OCI-LY7 (cell line): ENCODE results near the gene TBR1. TPM values are rescaled to one million over a fixed set of nuclear protein-coding genes. Genes with fewer than 3 reads are reported as not detected.

Experiments used
- BruUV-seq: library from RNA; stranded (reverse); fragments of 400-500 nt; replicated peaks from 2 replicates; lab custom pipeline; 2021; lab: Mats Ljungman, UMichigan
- CTCF ChIA-PET: fragments of 300-600 bp; sonication (Branson Sonifier 250); formaldehyde crosslinking; loops from one replicate; lab custom pipeline; 2022; ENCODE audit warnings: antibody characterized with exemption; ENCODE audit not compliant: unreplicated experiment; lab: Charles Lee
- POLR2A ChIA-PET: fragments of 300-600 bp; sonication (Branson Sonifier 250); formaldehyde crosslinking; loops from one replicate; lab custom pipeline; 2022; ENCODE audit warnings: antibody characterized with exemption; lab: Charles Lee
- DNase-seq: peaks from one replicate; pipeline ENCODE4 v3.0.0-alpha.2; 2015; ENCODE audit warnings: low spot score
- H2AFZ ChIP-seq: fragments of 200-600 bp; sonication (generic), shearing (Covaris generic); 2 replicates; pipeline ENCODE4 v1.6.1; 2014; ENCODE audit warnings: mild to moderate bottlenecking, antibody characterized with exemption, low read length, moderate library complexity
- H3K27ac ChIP-seq: fragments of 200-600 bp; sonication (generic); 2 replicates; pipeline ENCODE4 v1.5.1; 2014; ENCODE audit warnings: mixed run types, low read depth, mild to moderate bottlenecking, moderate library complexity, low read length, inconsistent platforms; ENCODE audit not compliant: poor library complexity, severe bottlenecking
- H3K36me3 ChIP-seq: fragments of 200-600 bp; sonication (generic); 2 replicates; pipeline ENCODE4 v1.6.1; 2014; ENCODE audit warnings: mild to moderate bottlenecking, antibody characterized with exemption, low read length, moderate library complexity, mixed read lengths; ENCODE audit not compliant: insufficient read depth
- H3K4me1 ChIP-seq: fragments of 200-600 bp; sonication (generic); 2 replicates; pipeline ENCODE4 v1.5.1; 2014; ENCODE audit warnings: mild to moderate bottlenecking, low read length; ENCODE audit not compliant: insufficient read depth, poor library complexity, severe bottlenecking
- H3K4me2 ChIP-seq: fragments of 200-600 bp; sonication (generic); 2 replicates; pipeline ENCODE4 v1.6.1; 2014; ENCODE audit warnings: mild to moderate bottlenecking, low read length
- H3K4me3 ChIP-seq: fragments of 200-600 bp; sonication (generic); 2 replicates; pipeline ENCODE4 v1.5.1; 2014; ENCODE audit warnings: mild to moderate bottlenecking, low read depth, low read length; ENCODE audit not compliant: poor library complexity, severe bottlenecking
- H3K79me2 ChIP-seq: fragments of 200-600 bp; sonication (generic); 2 replicates; pipeline ENCODE4 v1.6.1; 2016; ENCODE audit warnings: low read depth, mild to moderate bottlenecking, low read length, moderate library complexity, mixed read lengths; ENCODE audit not compliant: insufficient read depth
- H3K9me2 ChIP-seq: fragments of 200-600 bp; sonication (generic); 2 replicates; pipeline ENCODE4 v1.6.1; 2016; ENCODE audit warnings: mild to moderate bottlenecking, low read length, mixed read lengths; ENCODE audit not compliant: insufficient read depth
- H3K9me3 ChIP-seq: fragments of 200-600 bp; sonication (generic); 2 replicates; pipeline ENCODE4 v1.6.1; 2014; ENCODE audit warnings: mild to moderate bottlenecking, mixed run types, low read length, mixed read lengths
- H4K20me1 ChIP-seq: fragments of 200-600 bp; sonication (generic); 2 replicates; pipeline ENCODE4 v1.6.1; 2014; ENCODE audit warnings: mild to moderate bottlenecking, antibody characterized with exemption, low read length, moderate library complexity, mixed read lengths; ENCODE audit not compliant: insufficient read depth
- EZH2phosphoT487 ChIP-seq: fragments of 200-600 bp; sonication (generic); IDR thresholded peaks from 2 replicates; pipeline ENCODE4 v1.6.1; 2018; ENCODE audit warnings: low read depth, borderline replicate concordance, mild to moderate bottlenecking, mixed run types, antibody characterized with exemption, low read length, moderate library complexity, mixed read lengths
- intact Hi-C: fragments of 100-400 bp; cut with micrococcal nuclease; formaldehyde crosslinking; loops from one replicate; pipeline ENCODE4 v1.10.0; 2022; ENCODE audit not compliant: unreplicated experiment
- total RNA-seq, 2 experiments: library from RNA; depleted of rRNA in 1 of 2; stranded (reverse); fragments of >200 nt in 1 of 2; shearing (Covaris generic) in 1 of 2; gene quantifications; 2 replicates each; pipeline ENCODE4 v1.2.3, GENCODE V29; 2014 to 2022
- TF ChIP-seq, protein P1 (sequence below): fragments of 200-600 bp; sonication (generic); conservative IDR thresholded peaks from 2 replicates; pipeline ENCODE4 v1.5.1; 2014; ENCODE audit warnings: mild to moderate bottlenecking, antibody characterized with exemption, low read length, moderate library complexity, mixed read lengths

TBR1 gene
- total RNA-seq, 2 experiments from 2014 or later: 0.03 TPM; not detected in 1

DNA sequence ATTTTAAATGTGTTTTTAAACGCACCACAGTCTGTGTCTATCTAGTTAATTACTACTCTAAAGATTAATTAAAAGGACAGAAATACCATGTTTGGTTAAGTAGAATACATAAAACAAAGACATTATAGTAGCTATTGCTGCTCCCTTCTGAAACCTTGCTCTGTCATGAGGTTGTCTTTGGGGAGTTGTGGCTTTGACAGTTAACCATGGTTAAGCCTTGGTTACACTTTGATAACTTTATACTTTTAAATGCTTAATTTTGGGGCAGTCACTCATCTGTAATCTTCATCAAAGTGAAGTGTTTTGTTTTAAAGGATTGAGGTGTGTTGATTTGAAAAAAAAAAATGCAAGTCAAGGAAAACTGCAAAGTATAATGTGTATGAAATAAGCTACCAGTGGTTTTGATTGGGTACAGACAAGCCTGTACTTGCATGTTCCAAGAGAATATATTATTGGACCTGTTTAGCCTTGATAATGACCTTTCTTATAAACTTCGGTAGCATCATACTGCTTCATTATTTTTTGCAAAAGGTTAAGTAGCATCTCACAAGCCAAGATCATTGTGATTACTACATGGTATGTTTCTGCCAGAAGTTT lies 29.8 kb upstream of the TBR1 start:
- Histone ChIP-seq H3K4me2 (no peak overlapping the region), H3K4me1 (no peaks in the 10 kb centered on the region), H3K27ac (no peak overlapping the region), H3K4me3 (no peak overlapping the region), H3K9me3 (no peaks in the 10 kb centered on the region), H4K20me1 (no peaks in the 10 kb centered on the region), H3K9me2 (no peaks in the 10 kb centered on the region), H2AFZ (no peak overlapping the region), H3K79me2 (no peaks in the 10 kb centered on the region), H3K36me3 (peaks cover 56% of the 10 kb centered on the region)
- TF ChIP-seq, protein P1, sequence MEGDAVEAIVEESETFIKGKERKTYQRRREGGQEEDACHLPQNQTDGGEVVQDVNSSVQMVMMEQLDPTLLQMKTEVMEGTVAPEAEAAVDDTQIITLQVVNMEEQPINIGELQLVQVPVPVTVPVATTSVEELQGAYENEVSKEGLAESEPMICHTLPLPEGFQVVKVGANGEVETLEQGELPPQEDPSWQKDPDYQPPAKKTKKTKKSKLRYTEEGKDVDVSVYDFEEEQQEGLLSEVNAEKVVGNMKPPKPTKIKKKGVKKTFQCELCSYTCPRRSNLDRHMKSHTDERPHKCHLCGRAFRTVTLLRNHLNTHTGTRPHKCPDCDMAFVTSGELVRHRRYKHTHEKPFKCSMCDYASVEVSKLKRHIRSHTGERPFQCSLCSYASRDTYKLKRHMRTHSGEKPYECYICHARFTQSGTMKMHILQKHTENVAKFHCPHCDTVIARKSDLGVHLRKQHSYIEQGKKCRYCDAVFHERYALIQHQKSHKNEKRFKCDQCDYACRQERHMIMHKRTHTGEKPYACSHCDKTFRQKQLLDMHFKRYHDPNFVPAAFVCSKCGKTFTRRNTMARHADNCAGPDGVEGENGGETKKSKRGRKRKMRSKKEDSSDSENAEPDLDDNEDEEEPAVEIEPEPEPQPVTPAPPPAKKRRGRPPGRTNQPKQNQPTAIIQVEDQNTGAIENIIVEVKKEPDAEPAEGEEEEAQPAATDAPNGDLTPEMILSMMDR: no peak
- no peak for TF ChIP-seq EZH2phosphoT487
- CTCF ChIA-PET: no interaction called here
- intact Hi-C loops: no loop called here
- no TSS peak for BruUV-seq
- no peak for DNase-seq
- POLR2A ChIA-PET: interaction anchor here (0.6 to 0.9 kb wide), 4 partner anchors 14 to 310 kb away, joined by 3 to 7 read pairs (median 4); no protein-coding TSS in a partner anchor

DNA sequence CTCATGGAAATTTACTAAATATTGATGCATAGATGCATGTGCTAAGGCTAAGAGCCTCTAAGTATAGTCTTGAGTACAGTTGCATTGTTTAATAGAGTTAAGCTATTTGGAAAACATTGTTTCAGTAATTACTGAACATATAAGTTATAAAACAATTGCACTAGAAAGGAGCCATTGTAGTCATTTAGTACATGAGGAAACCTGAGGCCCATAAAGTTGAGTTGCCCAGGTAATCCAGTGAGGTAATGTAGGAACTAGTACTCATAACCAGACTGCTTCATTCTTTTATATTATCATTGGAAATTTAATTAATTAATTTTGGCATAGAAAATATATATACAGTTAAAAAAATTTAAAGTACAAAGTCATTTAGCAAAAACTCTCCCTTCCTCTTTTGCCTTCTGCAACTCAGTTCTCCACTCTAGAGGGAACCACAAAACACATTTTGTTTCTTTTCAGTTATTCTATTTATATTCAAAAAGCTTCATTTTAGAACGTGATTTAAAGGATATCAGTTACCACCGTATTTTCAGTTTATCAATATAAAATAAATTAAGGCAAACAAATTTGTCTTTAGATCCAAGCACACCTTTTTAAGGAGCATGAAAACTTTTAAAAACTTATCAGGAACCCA lies 27.8 kb upstream of the TBR1 start:
- Histone ChIP-seq H3K4me2 (no peak overlapping the region), H3K79me2 (no peaks in the 10 kb centered on the region), H3K27ac (no peak overlapping the region), H2AFZ (no peak overlapping the region), H4K20me1 (no peaks in the 10 kb centered on the region), H3K9me3 (no peaks in the 10 kb centered on the region), H3K4me3 (no peak overlapping the region), H3K9me2 (no peaks in the 10 kb centered on the region), H3K4me1 (no peaks in the 10 kb centered on the region), H3K36me3 (peaks cover 75% of the 10 kb centered on the region)
- intact Hi-C loops: no loop called here
- ChIA-PET POLR2A (interaction anchor here (1.0 to 2.3 kb wide), 6 partner anchors 9 to 80 kb away, joined by 3 to 9 read pairs (median 4); partner anchors contain the start of gene PSMD14), CTCF (interaction anchor here (1.5 kb wide), 1 partner anchor 9 kb away, joined by 3 read pairs; no protein-coding TSS in a partner anchor)
- no peak for TF ChIP-seq EZH2phosphoT487
- TF ChIP-seq, protein P1: no peak
- no peak for DNase-seq
- BruUV-seq: no TSS peak
